ENCODE data around the gene TSSK6.

Gene TSSK6

GRCh38 chr19:19514215-19514657 lies 1.1 kb downstream of the TSSK6 start:
- no peaks in the 10 kb centered on the region for H3K27me3 ChIP-seq (ENCODE audit: low read length)
- no peak overlapping the region for H3K27ac ChIP-seq (ENCODE audit: low read depth, low read length)
- H3K9me3 ChIP-seq (ENCODE audit: insufficient read depth, low read length) = no peaks in the 10 kb centered on the region
- H4K20me1 ChIP-seq (ENCODE audit: low read depth, low read length) = no peaks in the 10 kb centered on the region
- no peaks in the 10 kb centered on the region for H3K36me3 ChIP-seq (ENCODE audit: low read length)
- no peak overlapping the region for H2AFZ ChIP-seq (ENCODE audit: low read depth, low read length, severe bottlenecking)
- H3K9me2 ChIP-seq (replicated peaks; ENCODE audit: insufficient read depth, low read length) = no peaks in the 10 kb centered on the region
- TF ChIP-seq CTCF (IDR thresholded peaks at IDR 0.05; ENCODE audit: insufficient read depth, low read length, poor library complexity, severe bottlenecking) (no peak), EZH2phosphoT487 (conservative IDR thresholded peaks at IDR 0.05; ENCODE audit: low read length) (no peak)
- peaks cover 32% of the 10 kb centered on the region for H3K79me2 ChIP-seq (ENCODE audit: insufficient read depth, low read length)
- no peak overlapping the region for H3K4me3 ChIP-seq (ENCODE audit: insufficient read depth, low read length, poor library complexity, severe bottlenecking)
- H3K9ac ChIP-seq (ENCODE audit: low read length) = no peak overlapping the region
- H3K4me2 ChIP-seq (ENCODE audit: low read depth, low read length, poor library complexity, severe bottlenecking) = no peak overlapping the region
- H3F3A ChIP-seq (ENCODE audit: insufficient read depth) = peaks cover 14% of the 10 kb centered on the region

GRCh38 chr19:19513682-19514081 lies 1.7 kb downstream of the TSSK6 start:
- Histone ChIP-seq H3K79me2 (ENCODE audit: insufficient read depth, low read length) (peaks cover 26% of the 10 kb centered on the region), H4K20me1 (ENCODE audit: low read depth, low read length) (no peaks in the 10 kb centered on the region), H3K4me3 (ENCODE audit: insufficient read depth, low read length, poor library complexity, severe bottlenecking) (no peak overlapping the region), H3K27me3 (ENCODE audit: low read length) (no peaks in the 10 kb centered on the region), H3F3A (ENCODE audit: insufficient read depth) (peaks cover 16% of the 10 kb centered on the region), H3K9me2 (replicated peaks; ENCODE audit: insufficient read depth, low read length) (no peaks in the 10 kb centered on the region), H2AFZ (ENCODE audit: low read depth, low read length, severe bottlenecking) (no peak overlapping the region), H3K9me3 (ENCODE audit: insufficient read depth, low read length) (no peaks in the 10 kb centered on the region), H3K4me2 (ENCODE audit: low read depth, low read length, poor library complexity, severe bottlenecking) (no peak overlapping the region), H3K9ac (ENCODE audit: low read length) (no peak overlapping the region), H3K36me3 (ENCODE audit: low read length) (no peaks in the 10 kb centered on the region), H3K27ac (ENCODE audit: low read depth, low read length) (no peak overlapping the region)
- TF ChIP-seq CTCF (IDR thresholded peaks at IDR 0.05; ENCODE audit: insufficient read depth, low read length, poor library complexity, severe bottlenecking) = no peak
- no peak for TF ChIP-seq EZH2phosphoT487 (conservative IDR thresholded peaks at IDR 0.05; ENCODE audit: low read length)

DNA sequence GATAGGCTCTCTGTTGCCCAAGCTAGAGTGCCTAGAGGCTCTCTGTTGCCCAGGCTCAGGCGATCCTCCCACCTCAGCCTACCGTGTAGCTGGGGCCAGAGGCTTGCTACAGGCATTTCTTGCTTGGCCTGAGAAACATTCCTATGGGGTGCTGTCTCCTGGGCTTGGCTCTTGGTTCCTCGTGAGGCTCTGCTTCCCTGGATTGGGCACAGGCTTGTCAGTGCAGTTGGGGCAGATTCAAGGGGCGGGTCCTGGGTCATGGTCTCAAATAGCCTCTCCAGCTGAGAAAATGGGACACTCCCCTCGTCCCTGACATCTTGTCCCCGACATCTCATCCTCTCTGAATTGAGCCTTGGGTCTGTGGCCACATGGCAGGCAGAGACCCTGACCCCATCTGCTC lies 4.9 kb downstream of the TSSK6 start:
- no peak for TF ChIP-seq CTCF (IDR thresholded peaks at IDR 0.05; ENCODE audit: insufficient read depth, low read length, poor library complexity, severe bottlenecking)
- no peak for TF ChIP-seq EZH2phosphoT487 (conservative IDR thresholded peaks at IDR 0.05; ENCODE audit: low read length)
- H3K9me2 ChIP-seq (replicated peaks; ENCODE audit: insufficient read depth, low read length) = no peaks in the 10 kb centered on the region
- no peak overlapping the region for H3K9ac ChIP-seq (ENCODE audit: low read length)
- H3K27ac ChIP-seq (ENCODE audit: low read depth, low read length) = no peak overlapping the region
- no peaks in the 10 kb centered on the region for H4K20me1 ChIP-seq (ENCODE audit: low read depth, low read length)
- H3F3A ChIP-seq (ENCODE audit: insufficient read depth) = 0 out of 2 replicates have a peak, but pooled peaks cover 8% of the 10 kb centered on the region
- H3K36me3 ChIP-seq (ENCODE audit: low read length) = peaks cover 6% of the 10 kb centered on the region; the same call in 1 of the 2 replicates
- no peak overlapping the region for H2AFZ ChIP-seq (ENCODE audit: low read depth, low read length, severe bottlenecking)
- H3K4me3 ChIP-seq (ENCODE audit: insufficient read depth, low read length, poor library complexity, severe bottlenecking) = no peak overlapping the region
- no peak overlapping the region for H3K4me2 ChIP-seq (ENCODE audit: low read depth, low read length, poor library complexity, severe bottlenecking)
- no peaks in the 10 kb centered on the region for H3K27me3 ChIP-seq (ENCODE audit: low read length)
- H3K79me2 ChIP-seq (ENCODE audit: insufficient read depth, low read length) = no peaks in the 10 kb centered on the region
- H3K9me3 ChIP-seq (ENCODE audit: insufficient read depth, low read length) = no peaks in the 10 kb centered on the region

Measured in SU-DHL-6 (cell line).